Bronchial smooth muscle cell (primary cell): ENCODE data around the gene TECTB. TPM values are rescaled to one million over a fixed set of nuclear protein-coding genes. Genes with fewer than 3 reads are reported as not detected.

ENCODE experiments used
- total RNA-seq: library from RNA; depleted of rRNA; stranded (reverse); fragments of >200 nt; gene quantifications from 2 replicates; pipeline ENCODE4 v1.2.1, GENCODE V29; 2014

TECTB gene
- not detected in 2 replicates for total RNA-seq

GRCh38 chr10:112283100-112283499, at the start of gene TECTB:
Gene TECTB, plus strand, starts transcription at chr10:112283400. Its CDS starts 335 bp downstream, at chr10:112283735.

Other genes with a start within 250 kb of the TECTB start
- 9.9 and 12.3 TPM in 2 replicates for gene GPAM, start 99.6 kb upstream of the TECTB start, total RNA-seq
- 3.3 and 4.4 TPM in 2 replicates for gene ACSL5, start 90.7 kb downstream of the TECTB start, total RNA-seq
- gene ZDHHC6, start 163.5 kb downstream of the TECTB start, total RNA-seq = 19.4 and 22.6 TPM in 2 replicates
- gene VTI1A, start 163.8 kb downstream of the TECTB start, total RNA-seq = 15.3 and 20.2 TPM in 2 replicates